Gastrocnemius medialis (tissue), 4 donors: ENCODE data around the gene GPR142.

Experiments
- CTCF ChIP-seq, 5 experiments: fragments of 450-650 bp in 3 of 5; fragments of 200-600 bp in 2 of 5; sonication (generic) in 2 of 5; IDR thresholded peaks in 4 of 5; conservative IDR thresholded peaks in 1 of 5; 1 replicate in 4 of 5; 2 replicates in 1 of 5; pipeline ENCODE4 v1.5.1; 2016 to 2019; ENCODE audit warnings: antibody characterized with exemption in 5 of 5, mild to moderate bottlenecking in 3 of 5, moderate library complexity in 3 of 5
- POLR2A ChIP-seq, 2 donors: fragments of 450-650 bp; IDR thresholded peaks; one replicate each; pipeline ENCODE4 v1.6.1; 2017; ENCODE audit warnings: antibody characterized with exemption in 2 of 2, mild to moderate bottlenecking in 2 of 2, moderate library complexity in 2 of 2

- TF ChIP-seq CTCF (IDR thresholded peaks at IDR 0.05 in 4 of 5, conservative IDR thresholded peaks at IDR 0.05 in 1 of 5) (no peak), POLR2A (IDR thresholded peaks at IDR 0.05) (no peak)
Observed at GRCh38 chr17:74358697-74359096, 8.6 kb upstream of the GPR142 start.
